ENCODE measurements around the gene PTPN4. TPM values are rescaled to one million over a fixed set of nuclear protein-coding genes. Genes with fewer than 3 reads are reported as not detected.

Gene PTPN4
- total RNA-seq, 1 experiment from 2014 or later: 80.5 TPM

- Mint-ChIP-seq H3K27ac (no peak overlapping the region), H3K9me3 (peaks cover 0 to under 1% of the 10 kb centered on the region in 2 experiments; a peak in 2 of 5 replicates), H3K27me3 (ENCODE audit: low read depth) (peaks cover 5% of the 10 kb centered on the region), H3K4me1 (peaks cover 20 to 27% of the 10 kb centered on the region in 2 experiments), H3K4me3 (no peak overlapping the region), H3K36me3 (ENCODE audit: insufficient read depth in 1 of 3, low read depth in 3 of 3) (no peaks in the 10 kb centered on the region)
- no peak overlapping the region for H2BK15ac ChIP-seq (ENCODE audit: low read depth, low read length)
- H2BK20ac ChIP-seq (ENCODE audit: low read depth, low read length, poor library complexity, severe bottlenecking): no peak overlapping the region
- no peak overlapping the region for H3K18ac ChIP-seq (ENCODE audit: insufficient read length, low read depth, low read length)
- H3K23me2 ChIP-seq (ENCODE audit: insufficient read length, low read depth, low read length, poor library complexity, severe bottlenecking): no peaks in the 10 kb centered on the region
- no peaks in the 10 kb centered on the region for H3K9me3 ChIP-seq (ENCODE audit: control insufficient read depth, low read depth, low read length)
- H3K79me1 ChIP-seq (ENCODE audit: insufficient read depth, low read depth, low read length, poor library complexity, severe bottlenecking): no peaks in the 10 kb centered on the region
- 0 out of 2 replicates have a peak, but pooled peaks cover 2% of the 10 kb centered on the region for H3K4me1 ChIP-seq (ENCODE audit: insufficient read depth, low read length)
- H4K91ac ChIP-seq (ENCODE audit: insufficient read length, low read depth, low read length): no peak overlapping the region
- H3K27ac ChIP-seq (ENCODE audit: insufficient read length, low read depth, low read length): no peak overlapping the region
- no peak overlapping the region for H2AK5ac ChIP-seq (ENCODE audit: insufficient read length, low read length)
- H3K9ac ChIP-seq (ENCODE audit: extremely low read depth, insufficient read length, low read length): no peak overlapping the region
- TF ChIP-seq CTCF (conservative IDR thresholded peaks at IDR 0.05): no peak
- no peak overlapping the region for H3K4ac ChIP-seq (ENCODE audit: low read depth, low read length)
- H3K79me2 ChIP-seq (ENCODE audit: insufficient read depth, low read length): no peaks in the 10 kb centered on the region
- no peak overlapping the region for H3K14ac ChIP-seq (ENCODE audit: insufficient read depth, low read length)
- no CpG with 5 or more reads among the region's 1 CpG for WGBS (ENCODE audit: extremely low coverage, insufficient read length, low lambda C conversion rate)
- no peak overlapping the region for H4K8ac ChIP-seq (replicated peaks; ENCODE audit: insufficient read length, low read depth, low read length)
- no peaks in the 10 kb centered on the region for H4K20me1 ChIP-seq (ENCODE audit: control insufficient read depth, insufficient read depth, insufficient read length)
- no peak overlapping the region for H3K23ac ChIP-seq (ENCODE audit: insufficient read length, low read depth, low read length)
- H4K5ac ChIP-seq (ENCODE audit: insufficient read length, low read depth, low read length): no peak overlapping the region
- H2BK120ac ChIP-seq (ENCODE audit: low read depth, low read length, poor library complexity, severe bottlenecking): no peak overlapping the region
- no peak overlapping the region for H3K56ac ChIP-seq (ENCODE audit: insufficient read length, low read depth, low read length)
- no peak for DNase-seq
- H2BK12ac ChIP-seq (ENCODE audit: insufficient read length, low read depth, low read length): no peak overlapping the region
- no peak overlapping the region for H3K4me2 ChIP-seq (ENCODE audit: insufficient read depth, insufficient read length, low read length)
- no peak overlapping the region for H2BK5ac ChIP-seq (ENCODE audit: insufficient read length, low read length)
- no peak overlapping the region for H3T11ph ChIP-seq (ENCODE audit: low read length)
- H2AFZ ChIP-seq (ENCODE audit: low read length): no peak overlapping the region
- H3K27me3 ChIP-seq (ENCODE audit: insufficient read depth, low read length): no peaks in the 10 kb centered on the region
These were observed 10.2 kb upstream of the PTPN4 start for GRCh38 chr2:119749477-119750012.
